ENCODE results near the gene CACNA2D2.

CACNA2D2 gene

DNA sequence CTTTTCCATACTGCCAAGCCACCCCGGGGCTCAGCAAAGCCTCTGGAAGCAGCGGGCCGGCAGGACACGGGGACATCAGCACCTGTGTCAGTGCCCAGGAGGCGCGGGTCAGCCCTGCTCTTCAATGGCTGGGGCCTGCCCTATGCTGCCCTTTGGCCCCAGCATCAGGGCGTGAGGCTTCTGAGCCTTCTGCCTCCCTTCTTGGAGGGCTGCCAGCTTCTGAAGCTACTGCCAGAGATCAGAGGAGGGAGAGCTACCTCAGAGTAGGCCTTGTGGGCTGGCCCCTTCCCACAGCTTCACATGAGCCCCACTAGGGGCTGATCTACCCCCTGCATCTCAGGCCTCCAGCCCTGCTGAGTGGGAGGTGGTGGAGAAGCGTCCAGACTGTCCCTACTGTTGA lies 131.1 kb downstream of the CACNA2D2 start:
- peak overlapping the region; percentile 60 for H3K4me2 ChIP-seq (ENCODE audit: low read depth, low read length, poor library complexity, severe bottlenecking)
- H3K4me3 ChIP-seq (ENCODE audit: low read length, poor library complexity, severe bottlenecking) = no peak overlapping the region
- H3K27me3 ChIP-seq (ENCODE audit: insufficient read depth, low read length, poor library complexity, severe bottlenecking) = no peaks in the 10 kb centered on the region
- 0 out of 2 replicates have a peak, but pooled peaks cover 3% of the 10 kb centered on the region for H3F3A ChIP-seq (ENCODE audit: low read depth)
- TF ChIP-seq EZH2phosphoT487 (IDR thresholded peaks at IDR 0.05; ENCODE audit: borderline replicate concordance) (no peak), CTCF (conservative IDR thresholded peaks at IDR 0.05; ENCODE audit: low read length) (peak; percentile 37)
- H3K4me1 ChIP-seq (ENCODE audit: insufficient read depth, low read length, poor library complexity, severe bottlenecking) = peaks cover 20% of the 10 kb centered on the region
- H3K9me3 ChIP-seq (ENCODE audit: insufficient read depth, low read depth, low read length) = no peaks in the 10 kb centered on the region
- H2AFZ ChIP-seq (ENCODE audit: low read length) = no peak overlapping the region
- H3K79me2 ChIP-seq (ENCODE audit: insufficient read depth, low read length) = no peaks in the 10 kb centered on the region
- peak overlapping the region; percentile 59 for H3K9ac ChIP-seq (ENCODE audit: low read depth, low read length, poor library complexity, severe bottlenecking)
- H4K20me1 ChIP-seq (ENCODE audit: insufficient read depth, low read length, poor library complexity, severe bottlenecking) = no peaks in the 10 kb centered on the region
- no peaks in the 10 kb centered on the region for H3K36me3 ChIP-seq (ENCODE audit: insufficient read depth, low read length)
- H3K9me2 ChIP-seq (replicated peaks; ENCODE audit: low read depth, low read length) = no peaks in the 10 kb centered on the region

DNA sequence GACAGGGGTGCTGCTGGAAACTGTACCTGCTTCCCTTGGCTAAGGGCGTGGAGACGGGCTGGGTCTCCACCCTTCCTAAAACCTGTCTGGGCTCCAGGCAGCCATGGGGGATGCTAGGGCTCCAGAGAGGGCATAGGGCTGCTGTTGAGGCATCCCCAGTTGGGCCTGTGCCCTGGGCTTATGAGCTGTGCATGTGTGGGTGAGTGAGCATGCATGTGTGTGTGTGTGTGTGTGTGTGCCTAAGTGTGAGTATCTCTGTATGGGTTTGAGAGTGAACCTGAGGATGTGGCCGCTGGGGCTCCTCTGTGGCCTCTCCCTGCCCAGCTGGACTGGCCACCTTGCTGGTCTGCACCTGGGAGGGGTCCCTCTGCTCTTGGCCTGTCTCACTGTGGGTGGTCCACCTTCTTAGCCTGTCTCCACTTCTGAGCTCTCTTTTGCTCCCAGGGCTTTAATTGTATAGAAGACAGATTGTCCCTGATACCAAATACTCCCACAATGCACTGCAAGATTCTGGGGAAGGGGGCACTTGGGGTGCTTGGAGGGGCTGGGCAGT lies 132.2 kb downstream of the CACNA2D2 start:
- peaks cover 20% of the 10 kb centered on the region for H3K4me1 ChIP-seq (ENCODE audit: insufficient read depth, low read length, poor library complexity, severe bottlenecking)
- no peak overlapping the region for H3K9ac ChIP-seq (ENCODE audit: low read depth, low read length, poor library complexity, severe bottlenecking)
- H4K20me1 ChIP-seq (ENCODE audit: insufficient read depth, low read length, poor library complexity, severe bottlenecking) = no peaks in the 10 kb centered on the region
- H3K9me3 ChIP-seq (ENCODE audit: insufficient read depth, low read depth, low read length) = no peaks in the 10 kb centered on the region
- no peak for TF ChIP-seq CTCF (conservative IDR thresholded peaks at IDR 0.05; ENCODE audit: low read length)
- TF ChIP-seq EZH2phosphoT487 (IDR thresholded peaks at IDR 0.05; ENCODE audit: borderline replicate concordance) = no peak
- H3K27me3 ChIP-seq (ENCODE audit: insufficient read depth, low read length, poor library complexity, severe bottlenecking) = no peaks in the 10 kb centered on the region
- H3K79me2 ChIP-seq (ENCODE audit: insufficient read depth, low read length) = no peaks in the 10 kb centered on the region
- H3K36me3 ChIP-seq (ENCODE audit: insufficient read depth, low read length) = no peaks in the 10 kb centered on the region
- no peak overlapping the region for H3K4me3 ChIP-seq (ENCODE audit: low read length, poor library complexity, severe bottlenecking)
- H3K9me2 ChIP-seq (replicated peaks; ENCODE audit: low read depth, low read length) = no peaks in the 10 kb centered on the region
- H3K4me2 ChIP-seq (ENCODE audit: low read depth, low read length, poor library complexity, severe bottlenecking) = no peak overlapping the region
- H2AFZ ChIP-seq (ENCODE audit: low read length) = no peak overlapping the region
- H3F3A ChIP-seq (ENCODE audit: low read depth) = 0 out of 2 replicates have a peak, but pooled peaks cover 3% of the 10 kb centered on the region

- peaks cover 20% of the 10 kb centered on the region for H3K4me1 ChIP-seq (ENCODE audit: insufficient read depth, low read length, poor library complexity, severe bottlenecking)
- no peak overlapping the region for H2AFZ ChIP-seq (ENCODE audit: low read length)
- H3K27me3 ChIP-seq (ENCODE audit: insufficient read depth, low read length, poor library complexity, severe bottlenecking) = no peaks in the 10 kb centered on the region
- TF ChIP-seq CTCF (conservative IDR thresholded peaks at IDR 0.05; ENCODE audit: low read length) (peak; percentile 59), EZH2phosphoT487 (IDR thresholded peaks at IDR 0.05; ENCODE audit: borderline replicate concordance) (no peak)
- no peak overlapping the region for H3K4me3 ChIP-seq (ENCODE audit: low read length, poor library complexity, severe bottlenecking)
- H4K20me1 ChIP-seq (ENCODE audit: insufficient read depth, low read length, poor library complexity, severe bottlenecking) = no peaks in the 10 kb centered on the region
- no peaks in the 10 kb centered on the region for H3K9me2 ChIP-seq (replicated peaks; ENCODE audit: low read depth, low read length)
- H3K36me3 ChIP-seq (ENCODE audit: insufficient read depth, low read length) = no peaks in the 10 kb centered on the region
- no peaks in the 10 kb centered on the region for H3K79me2 ChIP-seq (ENCODE audit: insufficient read depth, low read length)
- H3F3A ChIP-seq (ENCODE audit: low read depth) = 0 out of 2 replicates have a peak, but pooled peaks cover 3% of the 10 kb centered on the region
- no peak overlapping the region for H3K9ac ChIP-seq (ENCODE audit: low read depth, low read length, poor library complexity, severe bottlenecking)
- H3K9me3 ChIP-seq (ENCODE audit: insufficient read depth, low read depth, low read length) = no peaks in the 10 kb centered on the region
- no peak overlapping the region for H3K4me2 ChIP-seq (ENCODE audit: low read depth, low read length, poor library complexity, severe bottlenecking)
Measured at GRCh38 chr3:50370594-50370993, 132.8 kb downstream of the CACNA2D2 start.
